NCI-H460 (cell line): ENCODE measurements around the gene SIAH2. TPM values are rescaled to one million over a fixed set of nuclear protein-coding genes. Genes with fewer than 3 reads are reported as not detected.

Experiments
- DNase-seq: peaks from one replicate; pipeline ENCODE4 v3.0.0-alpha.2; 2016; ENCODE audit warnings: low read depth; ENCODE audit errors: extremely low read depth
- total RNA-seq: library from RNA; depleted of rRNA; stranded (reverse); fragments of >200 nt; shearing (Covaris generic); gene quantifications from 2 replicates; pipeline ENCODE4 v1.2.3, GENCODE V29; 2014

SIAH2 gene
- total RNA-seq, 1 experiment from 2014 or later = 23.0 TPM

GRCh38 chr3:150736903-150737832, 25.8 kb downstream of the SIAH2 start:
- no peak for DNase-seq

GRCh38 chr3:150736316-150736719, 26.7 kb downstream of the SIAH2 start:
- DNase-seq = no peak

- DNase-seq = no peak
Observed at GRCh38 chr3:150734795-150735119, 28.2 kb downstream of the SIAH2 start.

GRCh38 chr3:150733936-150734794, 28.8 kb downstream of the SIAH2 start:
- no peak for DNase-seq

- no peak for DNase-seq
Observed at GRCh38 chr3:150733373-150733935, 29.5 kb downstream of the SIAH2 start.

- DNase-seq = no peak
Observed at GRCh38 chr3:150729682-150730360, 33.1 kb downstream of the SIAH2 start.

- no peak for DNase-seq
Observed at GRCh38 chr3:150727653-150728502, 35.1 kb downstream of the SIAH2 start.

GRCh38 chr3:150725548-150725947, 37.4 kb downstream of the SIAH2 start:
- no peak for DNase-seq

GRCh38 chr3:150723946-150724345, 39.0 kb downstream of the SIAH2 start:
- DNase-seq = no peak

- DNase-seq = no peak
Observed at GRCh38 chr3:150722267-150722666, 40.7 kb downstream of the SIAH2 start.

- peak; percentile 42 for DNase-seq
Observed at GRCh38 chr3:150721285-150722130, 41.5 kb downstream of the SIAH2 start.

GRCh38 chr3:150720444-150720843, 42.5 kb downstream of the SIAH2 start:
- DNase-seq = no peak

- DNase-seq = no peak
Observed at GRCh38 chr3:150710097-150710496, 52.9 kb downstream of the SIAH2 start.

- peak; percentile 78 for DNase-seq
Observed at GRCh38 chr3:150703756-150704344, 59.1 kb downstream of the SIAH2 start, which contains the start of gene ERICH6. TSS of gene ERICH6 (minus strand) at chr3:150703920. CDS start at chr3:150703898, 22 bp downstream.

- DNase-seq = no peak
Observed at GRCh38 chr3:150703299-150703755, 59.6 kb downstream of the SIAH2 start.

- DNase-seq = peak; percentile 28
Observed at GRCh38 chr3:150699068-150699639, 63.8 kb downstream of the SIAH2 start.

- no peak for DNase-seq
Observed at GRCh38 chr3:150697646-150698045, 65.3 kb downstream of the SIAH2 start.
